Loucy (cell line): ENCODE data around the gene THBS4.

Experiments
- H2AFZ ChIP-seq: fragments of 200-600 bp; sonication (generic); 2 replicates; pipeline ENCODE4 v1.6.0; 2016; ENCODE audit warnings: antibody characterized with exemption, mild to moderate bottlenecking, low read length, moderate library complexity
- H3F3A ChIP-seq: fragments of 200-600 bp; 2 replicates; pipeline ENCODE4 v1.6.0; 2016; ENCODE audit warnings: antibody characterized with exemption, low read depth, mild to moderate bottlenecking
- H3K27me3 ChIP-seq: fragments of 200-600 bp; sonication (generic); 2 replicates; pipeline ENCODE4 v1.6.1; 2014; ENCODE audit warnings: low read length, mild to moderate bottlenecking; ENCODE audit not compliant: insufficient read depth, poor library complexity, severe bottlenecking
- H3K36me3 ChIP-seq: fragments of 200-600 bp; sonication (generic); 2 replicates; pipeline ENCODE4 v1.6.1; 2016; ENCODE audit warnings: low read length; ENCODE audit not compliant: insufficient read depth
- H3K4me1 ChIP-seq: fragments of 200-600 bp; sonication (generic); 2 replicates; pipeline ENCODE4 v1.5.1; 2014; ENCODE audit warnings: low read length, mild to moderate bottlenecking; ENCODE audit not compliant: insufficient read depth, poor library complexity, severe bottlenecking
- H3K4me2 ChIP-seq: fragments of 200-600 bp; sonication (generic); 2 replicates; pipeline ENCODE4 v1.6.0; 2014; ENCODE audit warnings: antibody characterized with exemption, low read length, low read depth, mild to moderate bottlenecking; ENCODE audit not compliant: poor library complexity, severe bottlenecking
- H3K4me3 ChIP-seq: fragments of 200-600 bp; sonication (generic); 2 replicates; pipeline ENCODE4 v1.5.1; 2014; ENCODE audit warnings: low read length, mild to moderate bottlenecking, mixed read lengths; ENCODE audit not compliant: poor library complexity, severe bottlenecking
- H3K79me2 ChIP-seq: fragments of 200-600 bp; sonication (generic); 2 replicates; pipeline ENCODE4 v1.6.1; 2014; ENCODE audit warnings: low read length; ENCODE audit not compliant: insufficient read depth
- H3K9ac ChIP-seq: fragments of 200-600 bp; sonication (generic); 2 replicates; pipeline ENCODE4 v1.6.0; 2014; ENCODE audit warnings: mild to moderate bottlenecking, low read depth, low read length, moderate library complexity; ENCODE audit not compliant: poor library complexity, severe bottlenecking
- H3K9me2 ChIP-seq: fragments of 200-600 bp; sonication (generic); replicated peaks from 2 replicates; pipeline ENCODE4 v1.6.1; 2016; ENCODE audit warnings: low read depth, low read length, mixed read lengths
- H3K9me3 ChIP-seq: fragments of 200-600 bp; sonication (generic); 2 replicates; pipeline ENCODE4 v1.6.1; 2014; ENCODE audit warnings: mild to moderate bottlenecking, antibody characterized with exemption, low read length, low read depth; ENCODE audit not compliant: insufficient read depth
- H4K20me1 ChIP-seq: fragments of 200-600 bp; sonication (generic); 2 replicates; pipeline ENCODE4 v1.6.0; 2014; ENCODE audit warnings: antibody characterized with exemption, low read length, mild to moderate bottlenecking; ENCODE audit not compliant: insufficient read depth, poor library complexity, severe bottlenecking
- EZH2phosphoT487 ChIP-seq: fragments of 200-600 bp; IDR thresholded peaks from 2 replicates; pipeline ENCODE4 v1.6.1; 2018; ENCODE audit warnings: antibody characterized with exemption, mild to moderate bottlenecking, moderate library complexity, borderline replicate concordance
- TF ChIP-seq, protein P1 (sequence below): fragments of 200-600 bp; sonication (generic); conservative IDR thresholded peaks from 2 replicates; pipeline ENCODE4 v1.5.1; 2014; ENCODE audit warnings: mild to moderate bottlenecking, antibody characterized with exemption, low read length

The THBS4 gene

DNA sequence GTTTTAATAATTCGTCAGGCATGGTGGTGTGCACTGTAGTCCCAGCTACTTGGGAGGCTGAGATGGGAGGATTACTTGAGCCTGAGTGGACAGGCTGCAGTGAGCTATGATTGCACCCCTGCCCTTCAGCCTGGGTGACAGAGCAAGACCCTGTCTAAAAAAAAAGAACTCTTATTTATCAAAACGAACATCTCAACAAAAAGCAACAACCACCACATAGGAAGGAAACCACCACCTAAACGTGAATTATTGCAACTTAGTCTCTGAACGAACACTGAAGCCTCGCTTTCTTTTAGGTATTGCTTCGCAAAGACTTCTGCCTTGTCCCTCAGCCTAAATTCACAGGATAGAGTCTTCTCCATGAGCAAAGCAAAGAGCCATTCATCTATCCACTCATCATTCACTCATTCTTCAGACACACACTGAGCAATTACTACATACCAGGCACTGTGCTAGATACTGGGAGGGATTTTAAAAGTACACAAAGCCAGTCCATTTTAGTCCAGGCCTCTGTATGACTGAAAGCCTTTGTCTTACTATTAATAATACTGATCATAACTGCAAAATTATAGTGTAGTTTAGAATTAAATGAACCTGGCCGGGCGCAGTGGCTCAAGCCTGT is 57.4 kb downstream of the THBS4 start:
- H3K27me3 ChIP-seq: no peaks in the 10 kb centered on the region
- H3K9ac ChIP-seq: peak overlapping the region; percentile 55
- TF ChIP-seq, protein P1, sequence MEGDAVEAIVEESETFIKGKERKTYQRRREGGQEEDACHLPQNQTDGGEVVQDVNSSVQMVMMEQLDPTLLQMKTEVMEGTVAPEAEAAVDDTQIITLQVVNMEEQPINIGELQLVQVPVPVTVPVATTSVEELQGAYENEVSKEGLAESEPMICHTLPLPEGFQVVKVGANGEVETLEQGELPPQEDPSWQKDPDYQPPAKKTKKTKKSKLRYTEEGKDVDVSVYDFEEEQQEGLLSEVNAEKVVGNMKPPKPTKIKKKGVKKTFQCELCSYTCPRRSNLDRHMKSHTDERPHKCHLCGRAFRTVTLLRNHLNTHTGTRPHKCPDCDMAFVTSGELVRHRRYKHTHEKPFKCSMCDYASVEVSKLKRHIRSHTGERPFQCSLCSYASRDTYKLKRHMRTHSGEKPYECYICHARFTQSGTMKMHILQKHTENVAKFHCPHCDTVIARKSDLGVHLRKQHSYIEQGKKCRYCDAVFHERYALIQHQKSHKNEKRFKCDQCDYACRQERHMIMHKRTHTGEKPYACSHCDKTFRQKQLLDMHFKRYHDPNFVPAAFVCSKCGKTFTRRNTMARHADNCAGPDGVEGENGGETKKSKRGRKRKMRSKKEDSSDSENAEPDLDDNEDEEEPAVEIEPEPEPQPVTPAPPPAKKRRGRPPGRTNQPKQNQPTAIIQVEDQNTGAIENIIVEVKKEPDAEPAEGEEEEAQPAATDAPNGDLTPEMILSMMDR: no peak
- no peak for TF ChIP-seq EZH2phosphoT487
- H4K20me1 ChIP-seq: no peaks in the 10 kb centered on the region
- peaks cover 22% of the 10 kb centered on the region for H3K4me1 ChIP-seq
- peak overlapping the region; percentile 76 for H2AFZ ChIP-seq
- no peaks in the 10 kb centered on the region for H3F3A ChIP-seq
- H3K9me3 ChIP-seq: 0 out of 2 replicates have a peak, but pooled peaks cover 6% of the 10 kb centered on the region
- no peaks in the 10 kb centered on the region for H3K36me3 ChIP-seq
- no peaks in the 10 kb centered on the region for H3K79me2 ChIP-seq
- no peak overlapping the region for H3K4me3 ChIP-seq
- no peaks in the 10 kb centered on the region for H3K9me2 ChIP-seq
- peak overlapping the region; percentile 39 for H3K4me2 ChIP-seq

DNA sequence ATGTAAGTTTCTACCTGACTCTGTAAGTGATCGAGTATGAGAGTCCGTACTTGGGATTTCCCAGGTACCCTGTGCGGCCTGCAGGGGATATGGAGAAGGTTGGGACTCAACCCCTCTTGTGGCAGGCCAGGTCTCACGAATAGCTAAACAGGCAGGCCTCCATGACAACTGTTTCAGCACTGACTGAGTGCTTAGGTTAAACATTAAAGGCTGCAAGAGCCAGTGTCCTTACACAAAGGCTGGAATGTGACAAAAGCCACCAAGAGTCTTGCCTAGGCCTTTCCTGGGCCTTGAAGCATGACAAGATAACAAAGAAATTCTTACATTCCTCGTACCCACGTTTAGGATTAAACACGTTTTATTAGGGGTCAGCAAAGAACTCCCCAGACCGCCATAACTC is 58.6 kb downstream of the THBS4 start:
- H3K79me2 ChIP-seq: no peaks in the 10 kb centered on the region
- H3K4me2 ChIP-seq: no peak overlapping the region
- H3K36me3 ChIP-seq: no peaks in the 10 kb centered on the region
- H4K20me1 ChIP-seq: no peaks in the 10 kb centered on the region
- no peaks in the 10 kb centered on the region for H3K9me2 ChIP-seq
- H3K9me3 ChIP-seq: 0 out of 2 replicates have a peak, but pooled peaks cover 6% of the 10 kb centered on the region
- H3K4me1 ChIP-seq: peaks cover 22% of the 10 kb centered on the region
- TF ChIP-seq, protein P1: no peak
- no peak for TF ChIP-seq EZH2phosphoT487
- H3K4me3 ChIP-seq: no peak overlapping the region
- H3K27me3 ChIP-seq: no peaks in the 10 kb centered on the region
- H3K9ac ChIP-seq: peak overlapping the region; percentile 55
- H2AFZ ChIP-seq: no peak overlapping the region
- H3F3A ChIP-seq: no peaks in the 10 kb centered on the region

- Histone ChIP-seq H3K4me2 (no peak overlapping the region), H4K20me1 (no peaks in the 10 kb centered on the region), H3K9me3 (0 out of 2 replicates have a peak, but pooled peaks cover 6% of the 10 kb centered on the region), H3K36me3 (no peaks in the 10 kb centered on the region), H2AFZ (no peak overlapping the region), H3K9ac (no peak overlapping the region), H3K79me2 (no peaks in the 10 kb centered on the region), H3K4me1 (peaks cover 22% of the 10 kb centered on the region), H3K9me2 (no peaks in the 10 kb centered on the region), H3K27me3 (no peaks in the 10 kb centered on the region), H3F3A (no peaks in the 10 kb centered on the region), H3K4me3 (no peak overlapping the region)
- TF ChIP-seq EZH2phosphoT487: no peak
- TF ChIP-seq, protein P1: no peak
These were observed 59.1 kb downstream of the THBS4 start for GRCh38 chr5:80094236-80094738.
